Esophagus muscularis mucosa (tissue), 4 donors: ENCODE data around the gene ACOXL.

Experiments
- EP300 ChIP-seq: sonication (generic); formaldehyde crosslinking; IDR thresholded peaks from one replicate; pipeline ENCODE4 v1.6.1; 2017; ENCODE audit warnings: antibody characterized with exemption
- POLR2A ChIP-seq: fragments of 450-650 bp; IDR thresholded peaks from one replicate; pipeline ENCODE4 v1.6.1; 2017; ENCODE audit warnings: antibody characterized with exemption, moderate library complexity, mild to moderate bottlenecking, low read depth
- TF ChIP-seq, protein P1 (sequence below), 3 experiments: fragments of 200-600 bp in 2 of 3; fragments of 450-650 bp in 1 of 3; sonication (generic) in 2 of 3; IDR thresholded peaks; one replicate each; pipeline ENCODE4 v1.5.1; 2017 to 2019; ENCODE audit warnings: antibody characterized with exemption in 3 of 3, mild to moderate bottlenecking in 2 of 3, moderate library complexity in 1 of 3

DNA sequence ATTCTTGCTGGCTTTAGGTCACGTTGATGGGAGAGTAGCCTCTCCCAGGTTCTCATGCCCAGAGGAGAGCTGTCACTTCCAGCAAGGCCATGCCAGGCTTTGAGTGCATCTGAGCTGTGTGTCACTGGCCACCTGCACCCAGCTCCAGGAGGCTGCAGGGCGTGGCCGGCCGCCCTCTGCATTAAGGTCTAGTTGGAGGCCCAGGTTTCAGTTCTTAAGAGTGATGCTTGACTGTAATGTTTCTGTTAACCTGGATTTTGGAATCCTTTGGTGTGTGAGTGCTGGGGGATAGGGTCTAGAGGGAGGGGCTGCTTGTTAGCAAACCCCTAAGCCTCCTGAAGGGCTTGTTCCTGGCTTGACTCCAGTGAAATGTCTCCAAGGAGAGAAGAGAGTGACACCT, 140.1 kb downstream of the ACOXL start:
- TF ChIP-seq POLR2A (no peak), EP300 (no peak)
- TF ChIP-seq, protein P1, sequence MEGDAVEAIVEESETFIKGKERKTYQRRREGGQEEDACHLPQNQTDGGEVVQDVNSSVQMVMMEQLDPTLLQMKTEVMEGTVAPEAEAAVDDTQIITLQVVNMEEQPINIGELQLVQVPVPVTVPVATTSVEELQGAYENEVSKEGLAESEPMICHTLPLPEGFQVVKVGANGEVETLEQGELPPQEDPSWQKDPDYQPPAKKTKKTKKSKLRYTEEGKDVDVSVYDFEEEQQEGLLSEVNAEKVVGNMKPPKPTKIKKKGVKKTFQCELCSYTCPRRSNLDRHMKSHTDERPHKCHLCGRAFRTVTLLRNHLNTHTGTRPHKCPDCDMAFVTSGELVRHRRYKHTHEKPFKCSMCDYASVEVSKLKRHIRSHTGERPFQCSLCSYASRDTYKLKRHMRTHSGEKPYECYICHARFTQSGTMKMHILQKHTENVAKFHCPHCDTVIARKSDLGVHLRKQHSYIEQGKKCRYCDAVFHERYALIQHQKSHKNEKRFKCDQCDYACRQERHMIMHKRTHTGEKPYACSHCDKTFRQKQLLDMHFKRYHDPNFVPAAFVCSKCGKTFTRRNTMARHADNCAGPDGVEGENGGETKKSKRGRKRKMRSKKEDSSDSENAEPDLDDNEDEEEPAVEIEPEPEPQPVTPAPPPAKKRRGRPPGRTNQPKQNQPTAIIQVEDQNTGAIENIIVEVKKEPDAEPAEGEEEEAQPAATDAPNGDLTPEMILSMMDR (IDR thresholded peaks at IDR 0.05), result no peak
